IMR-90 (cell line): Measurements from ENCODE around the gene B4GALT1. TPM values are rescaled to one million over a fixed set of nuclear protein-coding genes. Genes with fewer than 3 reads are reported as not detected.

Experiments
- ATAC-seq: fragments of 200-7000 bp; cut with Tn5 transposase; 2 replicates; pipeline ENCODE4 v1.9.1; 2020; ENCODE audit warnings: low read depth, mild to moderate bottlenecking, moderate library complexity
- BruUV-seq: library from RNA; stranded (reverse); fragments of 400-500 nt; replicated peaks from 2 replicates; lab custom pipeline; 2021; lab: Mats Ljungman, UMichigan
- CTCF ChIA-PET: fragments of 300-600 bp; formaldehyde crosslinking; extraction: SDS; loops from one replicate; lab custom pipeline; 2021; ENCODE audit warnings: antibody characterized with exemption; lab: Yijun Ruan, JAX
- POLR2A ChIA-PET: fragments of 300-600 bp; sonication (Branson Sonifier 250); formaldehyde crosslinking; loops from one replicate; lab custom pipeline; 2022; ENCODE audit warnings: antibody characterized with exemption; ENCODE audit not compliant: unreplicated experiment; lab: Charles Lee
- DNase-seq: peaks from one replicate; pipeline ENCODE4 v3.0.0; 2013
- H2AFZ ChIP-seq: replicated peaks from 2 replicates; pipeline ENCODE3; 2013; ENCODE audit warnings: low read length, mild to moderate bottlenecking; ENCODE audit not compliant: poor library complexity
- H2AK5ac ChIP-seq: 2 replicates; pipeline ENCODE4 v1.6.1; 2013; ENCODE audit warnings: low read depth, low read length, inconsistent platforms
- H2AK9ac ChIP-seq: replicated peaks from 2 replicates; pipeline ENCODE3; 2013; ENCODE audit warnings: mild to moderate bottlenecking, low read depth, low read length, moderate library complexity; ENCODE audit not compliant: poor library complexity
- H2BK120ac ChIP-seq: 2 replicates; pipeline ENCODE4 v1.6.1; 2013; ENCODE audit warnings: low read depth, low read length, inconsistent platforms
- H2BK15ac ChIP-seq: 3 replicates; pipeline ENCODE4 v1.6.1; 2013; ENCODE audit warnings: low read depth, low read length, inconsistent platforms
- H2BK20ac ChIP-seq: 2 replicates; pipeline ENCODE4 v1.6.1; 2013; ENCODE audit warnings: low read depth, mild to moderate bottlenecking, inconsistent platforms, low read length, moderate library complexity
- H2BK5ac ChIP-seq: 2 replicates; pipeline ENCODE4 v1.6.1; 2013; ENCODE audit warnings: mild to moderate bottlenecking, low read depth, low read length, inconsistent platforms; ENCODE audit not compliant: poor library complexity, severe bottlenecking
- H3K14ac ChIP-seq: replicated peaks from 2 replicates; pipeline ENCODE4 v1.6.1; 2013; ENCODE audit warnings: low read depth, low read length, inconsistent platforms
- H3K18ac ChIP-seq: 2 replicates; pipeline ENCODE4 v1.6.1; 2013; ENCODE audit warnings: low read depth, low read length, control low read depth
- H3K23ac ChIP-seq: 2 replicates; pipeline ENCODE4 v1.6.1; 2013; ENCODE audit warnings: low read depth, low read length, inconsistent platforms
- H3K27ac ChIP-seq: 2 replicates; pipeline ENCODE4 v1.5.1; 2013; ENCODE audit warnings: mild to moderate bottlenecking, control low read depth, low read length; ENCODE audit not compliant: insufficient read depth
- H3K27me3 ChIP-seq: 2 replicates; pipeline ENCODE4 v1.6.1; 2013; ENCODE audit warnings: low read length; ENCODE audit not compliant: control insufficient read depth, insufficient read depth
- H3K36me3 ChIP-seq: 2 replicates; pipeline ENCODE4 v1.6.1; 2013; ENCODE audit warnings: low read length, mixed read lengths; ENCODE audit not compliant: control insufficient read depth, insufficient read depth
- H3K4ac ChIP-seq: 2 replicates; pipeline ENCODE4 v1.6.1; 2013; ENCODE audit warnings: low read depth, low read length, inconsistent platforms
- H3K4me1 ChIP-seq: 2 replicates; pipeline ENCODE4 v1.6.1; 2013; ENCODE audit warnings: low read length, mixed read lengths; ENCODE audit not compliant: control insufficient read depth, insufficient read depth
- H3K4me2 ChIP-seq: 2 replicates; pipeline ENCODE4 v1.6.1; 2013; ENCODE audit warnings: low read depth, mild to moderate bottlenecking, control low read depth, low read length, moderate library complexity
- H3K4me3 ChIP-seq: 2 replicates; pipeline ENCODE4 v1.5.1; 2013; ENCODE audit warnings: low read depth, mild to moderate bottlenecking, control low read depth, low read length, moderate library complexity; ENCODE audit not compliant: insufficient read depth
- H3K56ac ChIP-seq: 2 replicates; pipeline ENCODE4 v1.6.1; 2013; ENCODE audit warnings: low read length, inconsistent platforms; ENCODE audit not compliant: insufficient read depth; ENCODE audit errors: extremely low read depth
- H3K79me1 ChIP-seq, 2 experiments: 2 replicates each; pipeline ENCODE4 v1.6.1; 2013; ENCODE audit warnings: low read length in 2 of 2, inconsistent platforms in 1 of 2, low read depth in 1 of 2
- H3K9ac ChIP-seq: 2 replicates; pipeline ENCODE4 v1.6.1; 2013; ENCODE audit warnings: low read depth, low read length, control low read depth
- H3K9me1 ChIP-seq: 2 replicates; pipeline ENCODE4 v1.6.1; 2013; ENCODE audit warnings: low read length, inconsistent platforms; ENCODE audit not compliant: insufficient read depth
- H3K9me3 ChIP-seq: 2 replicates; pipeline ENCODE4 v1.6.1; 2013; ENCODE audit warnings: low read length; ENCODE audit not compliant: control insufficient read depth, insufficient read depth
- H4K20me1 ChIP-seq: 2 replicates; pipeline ENCODE4 v1.6.1; 2013; ENCODE audit warnings: low read length, inconsistent platforms; ENCODE audit not compliant: insufficient read depth
- H4K5ac ChIP-seq: 2 replicates; pipeline ENCODE4 v1.6.1; 2013; ENCODE audit warnings: mild to moderate bottlenecking, low read depth, low read length, control low read depth
- H4K8ac ChIP-seq, 2 experiments: 2 replicates each; pipeline ENCODE4 v1.6.1; 2013; ENCODE audit warnings: low read depth in 2 of 2, low read length in 2 of 2, control low read depth in 1 of 2, inconsistent platforms in 1 of 2
- H4K91ac ChIP-seq: 2 replicates; pipeline ENCODE4 v1.6.1; 2013; ENCODE audit warnings: low read depth, low read length, inconsistent platforms; ENCODE audit not compliant: insufficient read depth
- CEBPB ChIP-seq: IDR thresholded peaks from 2 replicates; pipeline ENCODE4 v1.6.1; 2012; ENCODE audit warnings: low read depth, low read length, improper control_type of control experiment
- CTCF ChIP-seq: conservative IDR thresholded peaks from 2 replicates; pipeline ENCODE4 v1.5.1; 2012; ENCODE audit warnings: mild to moderate bottlenecking, low read depth, low read length, improper control_type of control experiment
- ELK1 ChIP-seq: fragments of 150-350 bp; IDR thresholded peaks from 2 replicates; pipeline ENCODE4 v1.6.1; 2016; ENCODE audit warnings: low read depth, mild to moderate bottlenecking, low read length, moderate library complexity, borderline replicate concordance
- MAFK ChIP-seq: IDR thresholded peaks from 2 replicates; pipeline ENCODE4 v1.6.1; 2012; ENCODE audit warnings: low read depth, low read length, improper control_type of control experiment
- WGBS, 2 experiments: methylation state at CpG; one replicate each; pipeline versions ENCODE4 v1.1.5 to v1.1.7; 2013; ENCODE audit warnings: missing lambda C conversion rate in 2 of 2; ENCODE audit not compliant: insufficient read length in 1 of 2; ENCODE audit errors: extremely low coverage in 2 of 2; 5-methylcytosine and 5-hydroxymethylcytosine counted together
- dilution Hi-C: fragments of 300-500 bp; cut with HindIII; formaldehyde crosslinking; loops from one replicate; pipeline ENCODE4 v1.14.3; 2018; ENCODE audit warnings: low sequenced_read_pairs; ENCODE audit not compliant: unreplicated experiment
- in situ Hi-C: fragments of 300-500 bp; cut with MboI; formaldehyde crosslinking; loops from 3 replicates; pipeline ENCODE4 v1.14.3; 2019; ENCODE audit warnings: low sequenced_read_pairs, inconsistent platforms, mixed read lengths
- intact Hi-C: fragments of 100-400 bp; cut with micrococcal nuclease; formaldehyde crosslinking; loops from 2 replicates; pipeline ENCODE4 v1.10.0; 2022
- polyA plus RNA-seq, 3 experiments: library from polyadenylated mRNA; depleted of rRNA; stranded (reverse); fragments of >200 nt; gene quantifications; 2 replicates each; pipeline ENCODE4 v1.2.3, GENCODE V29; 2012; ENCODE audit warnings: low replicate concordance in 1 of 3
- total RNA-seq: library from RNA; depleted of rRNA; stranded (reverse); fragments of >200 nt; gene quantifications from 2 replicates; pipeline ENCODE4 v1.2.3, GENCODE V29; 2012

B4GALT1 gene
- total and polyA plus RNA-seq, 2 of the 4 experiments (the other 2 are of a cell fraction), result 8.8 to 37.8 TPM

GRCh38 chr9:33105504-33105903 is 61.6 kb downstream of the B4GALT1 start:
- in situ Hi-C loops, result no loop called here
- H2BK5ac ChIP-seq, result peak overlapping the region; percentile 20
- no peak overlapping the region for H4K5ac ChIP-seq
- H3K9ac ChIP-seq, result no peak overlapping the region
- no peak overlapping the region for H2BK20ac ChIP-seq
- no peak overlapping the region for H2BK120ac ChIP-seq
- H4K91ac ChIP-seq, result peak overlapping the region; percentile 24; the same call in 1 of the 2 replicates
- CTCF ChIA-PET, result no interaction called here
- TF ChIP-seq ELK1, result no peak
- TF ChIP-seq CTCF, result no peak
- TF ChIP-seq MAFK, result peak; percentile 59
- no peak for TF ChIP-seq CEBPB
- H3K4ac ChIP-seq, result no peak overlapping the region
- WGBS, 2 experiments, result no CpG with 5 or more reads among the region's 5 CpGs
- no peaks in the 10 kb centered on the region for H3K27me3 ChIP-seq
- H3K14ac ChIP-seq, result no peak overlapping the region
- H2AK5ac ChIP-seq, result no peak overlapping the region
- H3K23ac ChIP-seq, result no peak overlapping the region
- H3K4me3 ChIP-seq, result no peak overlapping the region
- ATAC-seq, result no peak
- H2AFZ ChIP-seq, result no peak overlapping the region
- no peak overlapping the region for H3K18ac ChIP-seq
- peaks cover 29% of the 10 kb centered on the region for H3K9me1 ChIP-seq
- no peak overlapping the region for H3K27ac ChIP-seq
- no peaks in the 10 kb centered on the region for H3K36me3 ChIP-seq
- dilution Hi-C loops, result no loop called here
- no peak overlapping the region for H3K4me2 ChIP-seq
- no peak overlapping the region for H2AK9ac ChIP-seq
- peaks cover 0 to 12% of the 10 kb centered on the region in 2 experiments; a peak in 1 of 4 replicates for H3K79me1 ChIP-seq
- peaks cover 26% of the 10 kb centered on the region for H3K4me1 ChIP-seq
- H2BK15ac ChIP-seq, result no peak overlapping the region
- BruUV-seq, result no TSS peak
- H4K20me1 ChIP-seq, result no peaks in the 10 kb centered on the region
- H3K56ac ChIP-seq, result no peak overlapping the region
- intact Hi-C loops, result no loop called here
- POLR2A ChIA-PET, result no interaction called here
- DNase-seq, result no peak
- no peak overlapping the region for H4K8ac ChIP-seq
- no peaks in the 10 kb centered on the region for H3K9me3 ChIP-seq
